Mesenteric fat pad (tissue), 1 donor: Measurements from ENCODE around the gene RUNX2. TPM values are rescaled to one million over a fixed set of nuclear protein-coding genes. Genes with fewer than 3 reads are reported as not detected.

Experiments
- DNase-seq: peaks from one replicate; pipeline ENCODE4 v3.0.0-alpha.2; 2020; ENCODE audit warnings: low spot score
- total RNA-seq: library from RNA; stranded (reverse); fragmentation: NEBNext Ultra II Directional; extraction: Animal tissue kit (Norgen Biotek cat#: 25700); gene quantifications from one replicate; pipeline ENCODE4 v1.2.1, GENCODE V29; 2021
- donor health status: DM: yes; HTN: yes; CAD: no.

The RUNX2 gene
- total RNA-seq, 1 donor from 2014 or later: 1.6 TPM

- no peak for DNase-seq
Observed at GRCh38 chr6:45509426-45509825, 181.3 kb downstream of the RUNX2 start.

- no peak for DNase-seq
Observed at GRCh38 chr6:45512717-45513116, 184.6 kb downstream of the RUNX2 start.

- no peak for DNase-seq
Observed at GRCh38 chr6:45513213-45513618, 185.1 kb downstream of the RUNX2 start.

GRCh38 chr6:45513843-45514242 lies 185.7 kb downstream of the RUNX2 start:
- DNase-seq: no peak

GRCh38 chr6:45514454-45515230 lies 186.5 kb downstream of the RUNX2 start:
- DNase-seq: no peak

- DNase-seq: no peak
Observed at GRCh38 chr6:45518013-45518720, 190.0 kb downstream of the RUNX2 start.

- no peak for DNase-seq
Observed at GRCh38 chr6:45521226-45521625, 193.1 kb downstream of the RUNX2 start.

- no peak for DNase-seq
Observed at GRCh38 chr6:45522486-45522885, 194.4 kb downstream of the RUNX2 start.

- no peak for DNase-seq
Observed at GRCh38 chr6:45527210-45527609, 199.1 kb downstream of the RUNX2 start.

- no peak for DNase-seq
Observed at GRCh38 chr6:45531999-45532595, 204.0 kb downstream of the RUNX2 start.

GRCh38 chr6:45532721-45533210 lies 204.6 kb downstream of the RUNX2 start:
- DNase-seq: no peak

GRCh38 chr6:45533386-45533785 lies 205.3 kb downstream of the RUNX2 start:
- DNase-seq: no peak

- DNase-seq: no peak
Observed at GRCh38 chr6:45535933-45536332, 207.8 kb downstream of the RUNX2 start.

- no peak for DNase-seq
Observed at GRCh38 chr6:45537539-45537938, 209.4 kb downstream of the RUNX2 start.

GRCh38 chr6:45538641-45539547 lies 210.8 kb downstream of the RUNX2 start:
- no peak for DNase-seq

- DNase-seq: no peak
Observed at GRCh38 chr6:45540375-45540920, 212.3 kb downstream of the RUNX2 start.

GRCh38 chr6:45541934-45542333 lies 213.8 kb downstream of the RUNX2 start:
- DNase-seq: no peak

GRCh38 chr6:45543298-45544235 lies 215.4 kb downstream of the RUNX2 start:
- no peak for DNase-seq

GRCh38 chr6:45545416-45545815 lies 217.3 kb downstream of the RUNX2 start:
- DNase-seq: no peak
